Endothelial cell of umbilical vein (primary cell): ENCODE data around the gene FBH1. TPM values are rescaled to one million over a fixed set of nuclear protein-coding genes. Genes with fewer than 3 reads are reported as not detected.
A peak's percentile ranks its signal among the peaks of the same experiment; 100 is the strongest.

ENCODE experiments used
- BruUV-seq: library from RNA; stranded (reverse); fragments of 400-500 nt; replicated peaks from 2 replicates; lab custom pipeline; 2021; lab: Mats Ljungman, UMichigan
- CTCF ChIA-PET: fragments of 300-600, 350-600 bp; sonication (Branson Sonifier 250); formaldehyde crosslinking; loops from one replicate; lab custom pipeline; 2021; ENCODE audit warnings: antibody characterized with exemption, inconsistent platforms; lab: Charles Lee
- POLR2A ChIA-PET: fragments of 300-600, 350-600 bp; sonication (Branson Sonifier 250); formaldehyde crosslinking; loops from one replicate; lab custom pipeline; 2021; ENCODE audit warnings: antibody characterized with exemption, inconsistent platforms; lab: Charles Lee
- DNase-seq: peaks from one replicate; pipeline ENCODE4 v3.0.0-alpha.2; 2011; ENCODE audit warnings: low read depth, low spot score
- FAIRE-seq: peaks from 2 replicates; lab custom pipeline; 2011; peaks lifted over from hg19 to GRCh38; lab: Jason Lieb, UNC
- H2AFZ ChIP-seq: 2 replicates; pipeline ENCODE4 v1.6.0; 2012; ENCODE audit warnings: low read depth, low read length, control low read depth, inconsistent platforms
- H3K27ac ChIP-seq: 2 replicates; pipeline ENCODE4 v1.5.1; 2011; ENCODE audit warnings: low read depth, mild to moderate bottlenecking, control low read depth, low read length, moderate library complexity; ENCODE audit not compliant: insufficient read depth
- H3K27me3 ChIP-seq, 2 experiments: 2 replicates each; pipeline versions ENCODE4 v1.6.0 to v1.6.1; 2011; ENCODE audit warnings: low read length in 2 of 2, mixed read lengths in 1 of 2; ENCODE audit not compliant: control insufficient read depth in 2 of 2, insufficient read depth in 2 of 2
- H3K36me3 ChIP-seq, 2 experiments: 2 replicates in 1 of 2; 3 replicates in 1 of 2; pipeline ENCODE4 v1.5.1; 2011; ENCODE audit warnings: low read length in 2 of 2, mild to moderate bottlenecking in 1 of 2, moderate library complexity in 1 of 2; ENCODE audit not compliant: control insufficient read depth in 2 of 2, insufficient read depth in 2 of 2; ENCODE audit errors: extremely low read depth in 1 of 2
- H3K4me1 ChIP-seq: 3 replicates; pipeline ENCODE4 v1.5.1; 2011; ENCODE audit warnings: mild to moderate bottlenecking, low read length; ENCODE audit not compliant: control insufficient read depth, insufficient read depth; ENCODE audit errors: extremely low read depth
- H3K4me2 ChIP-seq: 2 replicates; pipeline ENCODE4 v1.6.1; 2011; ENCODE audit warnings: low read length, control low read depth, mixed read lengths; ENCODE audit not compliant: insufficient read depth
- H3K4me3 ChIP-seq, 3 experiments: fragments of 200-600 bp in 1 of 3; sonication (generic), shearing (Covaris generic) in 1 of 3; replicated peaks in 1 of 3; 2 replicates each; pipeline ENCODE4 v1.5.1; 2011 to 2016; ENCODE audit warnings: control low read depth in 3 of 3, low read length in 3 of 3, mild to moderate bottlenecking in 2 of 3, inconsistent platforms in 1 of 3, low read depth in 1 of 3, moderate library complexity in 1 of 3; ENCODE audit not compliant: insufficient read depth in 1 of 3
- H3K79me2 ChIP-seq: 2 replicates; pipeline ENCODE4 v1.6.0; 2012; ENCODE audit warnings: low read length, inconsistent platforms; ENCODE audit not compliant: control insufficient read depth, insufficient read depth
- H3K9ac ChIP-seq: replicated peaks from 2 replicates; pipeline ENCODE3; 2011; ENCODE audit warnings: low read length, control low read depth; ENCODE audit not compliant: insufficient read depth; ENCODE audit errors: extremely low read depth
- H3K9me1 ChIP-seq: replicated peaks from 3 replicates; pipeline ENCODE4 v1.6.0; 2011; ENCODE audit warnings: mild to moderate bottlenecking, low read length; ENCODE audit not compliant: control insufficient read depth, insufficient read depth; ENCODE audit errors: extremely low read depth
- H3K9me3 ChIP-seq: replicated peaks from 2 replicates; pipeline ENCODE4 v1.5.1; 2012; ENCODE audit warnings: low read length, inconsistent platforms; ENCODE audit not compliant: control insufficient read depth, insufficient read depth
- H4K20me1 ChIP-seq: replicated peaks from 2 replicates; pipeline ENCODE3; 2011; ENCODE audit warnings: mild to moderate bottlenecking, low read length; ENCODE audit not compliant: control insufficient read depth, insufficient read depth; ENCODE audit errors: extremely low read depth
- EZH2 ChIP-seq: IDR thresholded peaks from 2 replicates; pipeline ENCODE4 v1.6.1; 2012; ENCODE audit warnings: borderline replicate concordance, low read depth, mild to moderate bottlenecking, moderate library complexity, low read length, inconsistent platforms; ENCODE audit not compliant: severe bottlenecking
- FOS ChIP-seq: IDR thresholded peaks from 2 replicates; pipeline ENCODE4 v1.6.1; 2011; ENCODE audit warnings: mild to moderate bottlenecking, low read length, moderate library complexity, borderline replicate concordance; ENCODE audit not compliant: insufficient read depth
- GATA2 ChIP-seq: IDR thresholded peaks from 2 replicates; pipeline ENCODE4 v1.7.0; 2011; ENCODE audit warnings: low read depth, mild to moderate bottlenecking, moderate library complexity, mixed read lengths, low read length; ENCODE audit not compliant: insufficient read length, insufficient read depth
- JUN ChIP-seq: IDR thresholded peaks from 2 replicates; pipeline ENCODE4 v1.6.1; 2011; ENCODE audit warnings: borderline replicate concordance, low read depth; ENCODE audit not compliant: insufficient read length, insufficient read depth
- MAX ChIP-seq: IDR thresholded peaks from 2 replicates; pipeline ENCODE4 v1.6.1; 2011; ENCODE audit not compliant: insufficient read depth, insufficient read length
- MYC ChIP-seq: IDR thresholded peaks from one replicate; pipeline ENCODE4 v1.6.1; 2011; ENCODE audit warnings: mild to moderate bottlenecking, low read depth, low read length
- POLR2A ChIP-seq: IDR thresholded peaks from 2 replicates; pipeline ENCODE4 v1.6.1; 2012; ENCODE audit warnings: low read depth, mild to moderate bottlenecking, control low read depth, low read length
- POLR2AphosphoS5 ChIP-seq: IDR thresholded peaks from 2 replicates; pipeline ENCODE4 v1.6.1; 2012; ENCODE audit warnings: low read depth, mild to moderate bottlenecking, control low read depth, low read length, moderate library complexity; ENCODE audit not compliant: insufficient read depth
- dilution Hi-C: fragments of 300-500 bp; cut with MboI; formaldehyde crosslinking; loops from one replicate; pipeline ENCODE4 v1.15.0; 2019; ENCODE audit warnings: low sequenced_read_pairs; ENCODE audit not compliant: extremely low pct_ligation_motif_present
- intact Hi-C: fragments of 100-400 bp; cut with micrococcal nuclease; formaldehyde crosslinking; loops from one replicate; pipeline ENCODE4 v1.10.0; 2022
- polyA plus RNA-seq, 4 experiments: library from polyadenylated mRNA; depleted of rRNA in 3 of 4; stranded (reverse) in 3 of 4; unstranded in 1 of 4; fragments of >200 nt; gene quantifications; 2 replicates each; pipeline versions ENCODE4 v1.2.1 to v1.2.3, GENCODE V29; 2011 to 2012; ENCODE audit warnings: missing spikeins in 1 of 4
- total RNA-seq: library from RNA; stranded (reverse); gene quantifications from 2 replicates; pipeline ENCODE4 v1.2.3, GENCODE V29; 2021
- TF ChIP-seq, protein P1 (sequence below), 2 donors: IDR thresholded peaks; 1 replicate in 1 of 2; 2 replicates in 1 of 2; pipeline ENCODE4 v1.5.1; 2011; ENCODE audit warnings: low read length in 2 of 2, mild to moderate bottlenecking in 2 of 2, moderate library complexity in 2 of 2, control low read depth in 1 of 2, inconsistent platforms in 1 of 2, low read depth in 1 of 2; ENCODE audit not compliant: insufficient read depth in 1 of 2; ENCODE audit errors: extremely low read depth in 1 of 2

FBH1 gene
- total and polyA plus RNA-seq, 2 donors (not counting 3 experiments of a cell fraction or from before 2014, with no cell fraction given), result 71.4 to 97.0 TPM

GRCh38 chr10:5888351-5888750 is 1.7 kb upstream of the FBH1 start:
- H3K9me1 ChIP-seq, result no peaks in the 10 kb centered on the region
- CTCF ChIA-PET, result interaction anchor here (0.7 to 3.5 kb wide), 5 partner anchors 12 to 446 kb away, joined by 3 to 18 read pairs (median 5); no protein-coding TSS in a partner anchor
- H2AFZ ChIP-seq, result peak overlapping the region; percentile 78
- intact Hi-C loops (no loop called here), dilution Hi-C loops (no loop called here)
- POLR2A ChIA-PET, result no interaction called here
- peak; percentile 37 for DNase-seq
- H3K4me1 ChIP-seq, result peaks cover 30% of the 10 kb centered on the region
- TF ChIP-seq POLR2AphosphoS5 (no peak), JUN (no peak), FOS (no peak), EZH2 (no peak), GATA2 (no peak), POLR2A (no peak), MYC (no peak), MAX (no peak)
- TF ChIP-seq, protein P1, sequence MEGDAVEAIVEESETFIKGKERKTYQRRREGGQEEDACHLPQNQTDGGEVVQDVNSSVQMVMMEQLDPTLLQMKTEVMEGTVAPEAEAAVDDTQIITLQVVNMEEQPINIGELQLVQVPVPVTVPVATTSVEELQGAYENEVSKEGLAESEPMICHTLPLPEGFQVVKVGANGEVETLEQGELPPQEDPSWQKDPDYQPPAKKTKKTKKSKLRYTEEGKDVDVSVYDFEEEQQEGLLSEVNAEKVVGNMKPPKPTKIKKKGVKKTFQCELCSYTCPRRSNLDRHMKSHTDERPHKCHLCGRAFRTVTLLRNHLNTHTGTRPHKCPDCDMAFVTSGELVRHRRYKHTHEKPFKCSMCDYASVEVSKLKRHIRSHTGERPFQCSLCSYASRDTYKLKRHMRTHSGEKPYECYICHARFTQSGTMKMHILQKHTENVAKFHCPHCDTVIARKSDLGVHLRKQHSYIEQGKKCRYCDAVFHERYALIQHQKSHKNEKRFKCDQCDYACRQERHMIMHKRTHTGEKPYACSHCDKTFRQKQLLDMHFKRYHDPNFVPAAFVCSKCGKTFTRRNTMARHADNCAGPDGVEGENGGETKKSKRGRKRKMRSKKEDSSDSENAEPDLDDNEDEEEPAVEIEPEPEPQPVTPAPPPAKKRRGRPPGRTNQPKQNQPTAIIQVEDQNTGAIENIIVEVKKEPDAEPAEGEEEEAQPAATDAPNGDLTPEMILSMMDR (IDR thresholded peaks at IDR 0.05; ENCODE audit: extremely low read depth in 1 of 2, insufficient read depth in 1 of 2, low read depth in 1 of 2, low read length in 2 of 2), result no peak
- H3K27me3 ChIP-seq, result no peaks in the 10 kb centered on the region
- FAIRE-seq, result no peak
- H3K27ac ChIP-seq, result no peak overlapping the region
- no peaks in the 10 kb centered on the region for H4K20me1 ChIP-seq
- H3K79me2 ChIP-seq, result peaks cover 33% of the 10 kb centered on the region
- H3K4me3 ChIP-seq, result peak overlapping the region; percentile 14 to 95 (median 53)
- peak overlapping the region; percentile 65 for H3K4me2 ChIP-seq
- H3K9me3 ChIP-seq, result no peaks in the 10 kb centered on the region
- peaks cover 0 to 3% of the 10 kb centered on the region in 2 experiments for H3K36me3 ChIP-seq
- no peak overlapping the region for H3K9ac ChIP-seq
- no TSS peak for BruUV-seq
